Caco-2 (cell line): ENCODE results near the gene VSTM2L. TPM values are rescaled to one million over a fixed set of nuclear protein-coding genes. Genes with fewer than 3 reads are reported as not detected.

Experiments
- BruUV-seq: library from RNA; stranded (reverse); fragments of 400-500 nt; replicated peaks from 2 replicates; lab custom pipeline; 2021; lab: Mats Ljungman, UMichigan
- CTCF ChIA-PET: fragments of 300-600 bp; sonication (Branson Sonifier 250); formaldehyde crosslinking; loops from one replicate; lab custom pipeline; 2022; ENCODE audit warnings: antibody characterized with exemption; lab: Charles Lee
- POLR2A ChIA-PET: fragments of 300-600 bp; sonication (Branson Sonifier 250); formaldehyde crosslinking; loops from one replicate; lab custom pipeline; 2022; ENCODE audit warnings: antibody characterized with exemption; lab: Charles Lee
- DNase-seq, 2 experiments: peaks; one replicate each; pipeline versions ENCODE4 v3.0.0 to v3.0.0-alpha.2; 2020 to 2022
- H3K27me3 ChIP-seq: replicated peaks from 2 replicates; pipeline ENCODE4 v1.6.0; 2011; ENCODE audit warnings: low read length; ENCODE audit not compliant: control insufficient read depth, insufficient read depth
- H3K36me3 ChIP-seq: 2 replicates; pipeline ENCODE4 v1.5.1; 2011; ENCODE audit warnings: low read length; ENCODE audit not compliant: control insufficient read depth, insufficient read depth
- H3K4me1 ChIP-seq: fragments of 250-450 bp; sonication (Bioruptor Pico); 2 replicates; pipeline ENCODE4 v1.5.1; 2020; ENCODE audit warnings: mild to moderate bottlenecking
- H3K4me3 ChIP-seq: 2 replicates; pipeline ENCODE4 v1.5.1; 2011; ENCODE audit warnings: low read depth, mild to moderate bottlenecking, control low read depth, low read length
- H3K9me3 ChIP-seq: fragments of 250-450 bp; sonication (Bioruptor Pico); 2 replicates; pipeline ENCODE4 v1.5.1; 2020; ENCODE audit warnings: mild to moderate bottlenecking, moderate library complexity
- H3K27ac Mint-ChIP-seq: one replicate; pipeline ENCODE4 v1.8.0; 2022; ENCODE audit warnings: mixed read lengths; ENCODE audit not compliant: unreplicated experiment
- H3K27me3 Mint-ChIP-seq: one replicate; pipeline ENCODE4 v1.8.0; 2022; ENCODE audit warnings: mixed read lengths; ENCODE audit not compliant: insufficient read depth, unreplicated experiment
- H3K36me3 Mint-ChIP-seq: one replicate; pipeline ENCODE4 v1.8.0; 2022; ENCODE audit warnings: mild to moderate bottlenecking, mixed read lengths; ENCODE audit not compliant: insufficient read depth, unreplicated experiment
- H3K4me1 Mint-ChIP-seq: one replicate; pipeline ENCODE4 v1.8.0; 2022; ENCODE audit warnings: low read depth, mixed read lengths; ENCODE audit not compliant: unreplicated experiment
- H3K4me3 Mint-ChIP-seq: one replicate; pipeline ENCODE4 v1.8.0; 2022; ENCODE audit warnings: mild to moderate bottlenecking, moderate library complexity, mixed read lengths; ENCODE audit not compliant: unreplicated experiment
- H3K9me3 Mint-ChIP-seq: one replicate; pipeline ENCODE4 v1.8.0; 2022; ENCODE audit warnings: mixed read lengths; ENCODE audit not compliant: unreplicated experiment
- CTCF ChIP-seq, 2 experiments: fragments of 200-600 bp in 1 of 2; IDR thresholded peaks; 1 replicate in 1 of 2; 2 replicates in 1 of 2; pipeline versions ENCODE4 v1.5.1 to v1.8.0; 2011 to 2022; ENCODE audit warnings: antibody characterized with exemption in 1 of 2, control low read depth in 1 of 2, inconsistent platforms in 1 of 2, low read depth in 1 of 2, low read length in 1 of 2, mild to moderate bottlenecking in 1 of 2, moderate library complexity in 1 of 2; ENCODE audit not compliant: insufficient read depth in 1 of 2, severe bottlenecking in 1 of 2, unreplicated experiment in 1 of 2
- intact Hi-C: fragments of 100-400 bp; cut with micrococcal nuclease; formaldehyde crosslinking; loops from one replicate; pipeline ENCODE4 v1.10.0; 2022; ENCODE audit not compliant: unreplicated experiment
- total RNA-seq: library from RNA; stranded (reverse); gene quantifications from 2 replicates; pipeline ENCODE4 v1.2.3, GENCODE V29; 2022

VSTM2L gene
- total RNA-seq, 1 experiment from 2014 or later, result not detected

- intact Hi-C loops, result loop anchor here (5.0 to 10.0 kb wide), 5 partner anchors 47 to 415 kb away; partner anchors contain the start of gene VSTM2L
- H3K27ac Mint-ChIP-seq, result no peak overlapping the region
- BruUV-seq, result no TSS peak
- H3K4me3 ChIP-seq, result no peak overlapping the region
- H3K36me3 Mint-ChIP-seq, result peaks cover 31% of the 10 kb centered on the region
- POLR2A ChIA-PET, result no interaction called here
- peaks cover 9% of the 10 kb centered on the region; the same call in 1 of the 2 replicates for H3K36me3 ChIP-seq
- no peak for DNase-seq
- H3K27me3 ChIP-seq, result no peaks in the 10 kb centered on the region
- H3K4me1 Mint-ChIP-seq, result peaks cover 37% of the 10 kb centered on the region
- H3K9me3 ChIP-seq, result no peaks in the 10 kb centered on the region
- H3K4me1 ChIP-seq, result peaks cover 47% of the 10 kb centered on the region
- TF ChIP-seq CTCF (IDR thresholded peaks at IDR 0.05; ENCODE audit: insufficient read depth in 1 of 2, low read depth in 1 of 2, low read length in 1 of 2, severe bottlenecking in 1 of 2, unreplicated experiment in 1 of 2), result no peak
- H3K27me3 Mint-ChIP-seq, result no peaks in the 10 kb centered on the region
- CTCF ChIA-PET, result no interaction called here
- no peaks in the 10 kb centered on the region for H3K9me3 Mint-ChIP-seq
- no peak overlapping the region for H3K4me3 Mint-ChIP-seq
These were observed 86.8 kb downstream of the VSTM2L start for GRCh38 chr20:37989601-37990295.

GRCh38 chr20:37990571-37991151 is 87.7 kb downstream of the VSTM2L start:
- Histone ChIP-seq H3K27me3 (no peaks in the 10 kb centered on the region), H3K9me3 (no peaks in the 10 kb centered on the region), H3K4me1 (peaks cover 47% of the 10 kb centered on the region), H3K4me3 (no peak overlapping the region), H3K36me3 (peaks cover 9% of the 10 kb centered on the region)
- H3K4me3 Mint-ChIP-seq, result no peak overlapping the region
- DNase-seq, result no peak
- ChIA-PET POLR2A (no interaction called here), CTCF (interaction anchor here (0.8 to 1.7 kb wide), 4 partner anchors 16 to 426 kb away, joined by 3 to 5 read pairs (median 3); no protein-coding TSS in a partner anchor)
- no TSS peak for BruUV-seq
- no peak for TF ChIP-seq CTCF (IDR thresholded peaks at IDR 0.05; ENCODE audit: insufficient read depth in 1 of 2, low read depth in 1 of 2, low read length in 1 of 2, severe bottlenecking in 1 of 2, unreplicated experiment in 1 of 2)
- H3K27me3 Mint-ChIP-seq, result no peaks in the 10 kb centered on the region
- no peak overlapping the region for H3K27ac Mint-ChIP-seq
- H3K36me3 Mint-ChIP-seq, result peaks cover 34% of the 10 kb centered on the region
- intact Hi-C loops, result loop anchor here (5.0 kb wide), 4 partner anchors 48 to 338 kb away; partner anchors contain the start of gene VSTM2L
- peaks cover 39% of the 10 kb centered on the region for H3K4me1 Mint-ChIP-seq
- H3K9me3 Mint-ChIP-seq, result no peaks in the 10 kb centered on the region

- Mint-ChIP-seq H3K36me3 (peaks cover 39% of the 10 kb centered on the region), H3K27me3 (no peaks in the 10 kb centered on the region), H3K27ac (no peak overlapping the region), H3K4me1 (peaks cover 39% of the 10 kb centered on the region), H3K9me3 (no peaks in the 10 kb centered on the region), H3K4me3 (no peak overlapping the region)
- no peaks in the 10 kb centered on the region for H3K27me3 ChIP-seq
- no peak for TF ChIP-seq CTCF (IDR thresholded peaks at IDR 0.05; ENCODE audit: insufficient read depth in 1 of 2, low read depth in 1 of 2, low read length in 1 of 2, severe bottlenecking in 1 of 2, unreplicated experiment in 1 of 2)
- CTCF ChIA-PET, result interaction anchor here (0.8 to 1.7 kb wide), 4 partner anchors 15 to 427 kb away, joined by 3 to 5 read pairs (median 3); no protein-coding TSS in a partner anchor
- POLR2A ChIA-PET, result no interaction called here
- DNase-seq, result no peak
- intact Hi-C loops, result loop anchor here (5.0 kb wide), 4 partner anchors 49 to 339 kb away; partner anchors contain the start of gene VSTM2L
- peaks cover 47% of the 10 kb centered on the region for H3K4me1 ChIP-seq
- H3K36me3 ChIP-seq, result peaks cover 12% of the 10 kb centered on the region
- H3K9me3 ChIP-seq, result no peaks in the 10 kb centered on the region
- H3K4me3 ChIP-seq, result no peak overlapping the region
- BruUV-seq, result no TSS peak
These were observed 88.4 kb downstream of the VSTM2L start for GRCh38 chr20:37991157-37991866.
